ENCODE measurements around the gene PRDM16. TPM values are rescaled to one million over a fixed set of nuclear protein-coding genes. Genes with fewer than 3 reads are reported as not detected.

The PRDM16 gene
- total RNA-seq, 1 experiment from 2014 or later, result 0.17 TPM

- no peak for DNase-seq
- H3K18ac ChIP-seq (ENCODE audit: insufficient read length, low read depth, low read length), result no peak overlapping the region
- H3K27me3 ChIP-seq (ENCODE audit: insufficient read depth, low read length), result no peaks in the 10 kb centered on the region
- no peaks in the 10 kb centered on the region for H3K4me1 ChIP-seq (ENCODE audit: insufficient read depth, low read length)
- no peak overlapping the region for H2BK15ac ChIP-seq (ENCODE audit: low read depth, low read length)
- no peak overlapping the region for H3K56ac ChIP-seq (ENCODE audit: insufficient read length, low read depth, low read length)
- no peak overlapping the region for H3T11ph ChIP-seq (ENCODE audit: low read length)
- H3K23ac ChIP-seq (ENCODE audit: insufficient read length, low read depth, low read length), result no peak overlapping the region
- no peak overlapping the region for H3K9ac ChIP-seq (ENCODE audit: extremely low read depth, insufficient read length, low read length)
- H4K8ac ChIP-seq (replicated peaks; ENCODE audit: insufficient read length, low read depth, low read length), result no peak overlapping the region
- peaks cover 3% of the 10 kb centered on the region for H3K27me3 Mint-ChIP-seq (ENCODE audit: low read depth)
- H2BK12ac ChIP-seq (ENCODE audit: insufficient read length, low read depth, low read length), result no peak overlapping the region
- no peak overlapping the region for H2AFZ ChIP-seq (ENCODE audit: low read length)
- no peaks in the 10 kb centered on the region for H3K9me3 ChIP-seq (ENCODE audit: control insufficient read depth, low read depth, low read length)
- TF ChIP-seq CTCF (conservative IDR thresholded peaks at IDR 0.05), result no peak
- no peak overlapping the region for H4K91ac ChIP-seq (ENCODE audit: insufficient read length, low read depth, low read length)
- H2BK120ac ChIP-seq (ENCODE audit: low read depth, low read length, poor library complexity, severe bottlenecking), result no peak overlapping the region
- no peak overlapping the region for H3K4me2 ChIP-seq (ENCODE audit: insufficient read depth, insufficient read length, low read length)
- H3K27ac Mint-ChIP-seq, result no peak overlapping the region
- H3K36me3 Mint-ChIP-seq (ENCODE audit: insufficient read depth in 1 of 3, low read depth in 3 of 3), result no peaks in the 10 kb centered on the region
- no CpG with 5 or more reads among the region's 15 CpGs for WGBS (ENCODE audit: extremely low coverage, insufficient read length, low lambda C conversion rate)
- no peak overlapping the region for H4K5ac ChIP-seq (ENCODE audit: insufficient read length, low read depth, low read length)
- no peak overlapping the region for H3K4ac ChIP-seq (ENCODE audit: low read depth, low read length)
- H4K20me1 ChIP-seq (ENCODE audit: control insufficient read depth, insufficient read depth, insufficient read length), result no peaks in the 10 kb centered on the region
- H3K27ac ChIP-seq (ENCODE audit: insufficient read length, low read depth, low read length), result no peak overlapping the region
- no peaks in the 10 kb centered on the region for H3K79me1 ChIP-seq (ENCODE audit: insufficient read depth, low read depth, low read length, poor library complexity, severe bottlenecking)
- H3K79me2 ChIP-seq (ENCODE audit: insufficient read depth, low read length), result no peaks in the 10 kb centered on the region
- H3K4me3 Mint-ChIP-seq, result no peak overlapping the region
- H2BK5ac ChIP-seq (ENCODE audit: insufficient read length, low read length), result no peak overlapping the region
- no peaks in the 10 kb centered on the region for H3K23me2 ChIP-seq (ENCODE audit: insufficient read length, low read depth, low read length, poor library complexity, severe bottlenecking)
- no peaks in the 10 kb centered on the region for H3K9me3 Mint-ChIP-seq
- H2AK5ac ChIP-seq (ENCODE audit: insufficient read length, low read length), result no peak overlapping the region
- no peak overlapping the region; the same call in 1 of the 2 replicates for H3K14ac ChIP-seq (ENCODE audit: insufficient read depth, low read length)
- no peak overlapping the region for H2BK20ac ChIP-seq (ENCODE audit: low read depth, low read length, poor library complexity, severe bottlenecking)
- H3K4me1 Mint-ChIP-seq, result peaks cover 2 to 13% of the 10 kb centered on the region in 2 experiments; a peak in 2 of 4 replicates
These were observed 161.6 kb downstream of the PRDM16 start for GRCh38 chr1:3230553-3230952.

Data from H9 (cell line).